Measurements from ENCODE around the gene CHCHD3.

CHCHD3 gene

DNA sequence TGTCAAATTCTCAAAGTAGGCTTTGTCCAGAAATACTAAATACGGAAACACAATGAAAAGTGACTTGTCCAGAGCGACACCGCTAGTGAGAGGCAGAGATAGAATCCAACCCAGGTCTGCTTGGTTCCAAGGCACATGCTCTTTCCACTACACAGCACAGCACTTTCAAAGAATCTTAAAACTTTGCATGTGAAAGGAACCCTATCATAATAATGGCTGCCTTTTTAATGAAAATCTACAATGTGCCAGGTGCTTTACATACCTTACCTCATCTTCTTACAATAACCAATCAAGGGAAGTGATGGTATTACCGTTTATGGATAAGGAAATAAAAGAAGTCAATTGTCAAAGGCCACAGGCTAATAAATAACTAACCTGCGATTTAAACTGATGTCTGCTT lies 2.6 kb downstream of the CHCHD3 start:
- in situ Hi-C loops (cut with MboI; ENCODE audit: low sequenced_read_pairs) = no loop called here

DNA sequence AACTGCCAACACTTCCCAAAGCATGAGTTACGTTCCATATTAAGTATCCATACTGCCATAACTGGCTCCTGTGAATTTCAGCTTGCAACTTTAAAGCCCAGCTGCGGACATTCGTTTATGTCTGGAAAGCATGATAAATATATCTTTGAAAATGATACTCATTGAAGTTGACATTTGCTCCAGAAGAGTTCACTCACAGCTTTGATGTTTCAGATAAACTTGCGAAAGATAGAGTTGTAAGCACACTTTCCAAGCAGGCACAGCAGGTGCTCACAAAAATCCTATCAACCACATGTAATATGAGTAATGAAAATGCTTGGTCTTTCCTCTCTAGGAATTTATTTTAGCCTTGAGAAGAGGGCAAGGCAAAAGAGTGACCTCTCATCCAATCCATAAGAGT lies 4.5 kb downstream of the CHCHD3 start:
- in situ Hi-C loops (cut with MboI; ENCODE audit: low sequenced_read_pairs) = no loop called here

DNA sequence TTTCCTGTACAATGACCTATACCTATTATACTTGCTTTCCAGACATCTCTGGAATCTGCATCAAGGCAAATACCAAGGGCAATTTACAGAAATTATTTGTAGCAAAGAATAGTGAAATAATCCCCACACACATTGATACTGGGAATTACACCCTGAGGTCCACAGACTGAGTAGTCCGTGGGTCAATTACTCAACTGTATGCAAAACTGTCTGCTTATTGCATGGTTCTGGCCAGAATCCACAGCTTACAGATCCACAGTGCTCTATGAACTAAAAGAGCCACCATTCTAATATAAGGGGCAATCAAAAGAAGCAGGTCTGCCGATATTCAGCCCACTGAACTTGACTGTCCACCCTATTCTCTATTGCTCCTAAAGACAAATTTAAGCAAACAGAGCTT lies 5.7 kb downstream of the CHCHD3 start:
- in situ Hi-C loops (cut with MboI; ENCODE audit: low sequenced_read_pairs) = no loop called here

DNA sequence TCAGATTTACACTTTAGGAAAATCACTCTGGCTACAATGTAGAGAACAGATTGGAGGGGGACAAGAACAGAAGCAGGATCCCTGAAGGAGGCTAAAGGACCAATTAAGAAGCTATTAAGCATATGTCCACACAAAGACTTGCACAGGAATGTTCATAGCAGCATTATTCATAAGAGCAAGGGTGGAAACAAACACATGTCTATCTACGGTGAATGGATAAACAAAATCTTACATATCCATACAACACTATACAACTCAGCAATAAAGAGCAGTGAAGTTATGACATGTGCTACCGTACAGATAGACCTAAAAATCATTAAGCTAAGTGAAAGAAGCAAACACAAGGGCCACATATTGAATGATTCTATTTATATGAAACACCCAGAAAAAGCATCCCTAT lies 10.4 kb downstream of the CHCHD3 start:
- in situ Hi-C loops (cut with MboI; ENCODE audit: low sequenced_read_pairs) = no loop called here

DNA sequence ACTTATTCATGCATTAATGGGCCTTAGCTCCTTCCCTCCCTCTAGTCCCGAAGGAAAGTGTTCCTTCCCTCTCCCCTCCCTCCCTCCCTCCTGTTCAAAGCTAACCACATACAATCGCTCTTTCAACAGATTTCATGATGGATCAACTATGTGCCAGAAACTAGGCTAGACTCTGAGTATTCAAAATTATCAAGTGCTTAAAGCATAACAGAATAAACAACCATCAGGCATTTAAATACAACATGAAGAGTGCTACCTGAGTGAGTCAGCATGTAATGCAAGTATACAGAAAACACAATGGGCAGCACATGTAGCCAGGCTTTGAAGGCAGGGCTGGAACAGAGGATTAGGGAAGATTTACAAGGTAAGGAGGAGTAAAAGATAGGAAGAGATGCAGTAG lies 11.3 kb downstream of the CHCHD3 start:
- in situ Hi-C loops (cut with MboI; ENCODE audit: low sequenced_read_pairs) = no loop called here

DNA sequence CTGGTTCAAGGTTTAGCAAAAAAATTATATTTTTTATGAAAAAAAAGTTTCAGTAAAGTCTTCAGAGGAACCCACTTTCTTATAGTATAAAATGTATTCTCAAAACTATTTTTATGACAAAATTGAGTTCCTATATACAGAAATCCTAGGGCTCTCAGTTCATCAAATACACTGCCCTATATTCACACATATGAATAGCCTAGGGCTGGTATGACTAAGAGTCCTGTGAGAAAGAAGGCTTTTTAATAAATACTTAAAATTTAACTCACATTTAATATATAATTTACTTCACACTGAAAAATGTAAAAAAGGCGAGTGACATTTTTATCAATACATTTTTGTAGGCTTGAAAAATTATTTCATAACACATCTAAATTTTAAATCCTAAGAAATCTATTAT lies 16.6 kb downstream of the CHCHD3 start:
- in situ Hi-C loops (cut with MboI; ENCODE audit: low sequenced_read_pairs) = no loop called here

DNA sequence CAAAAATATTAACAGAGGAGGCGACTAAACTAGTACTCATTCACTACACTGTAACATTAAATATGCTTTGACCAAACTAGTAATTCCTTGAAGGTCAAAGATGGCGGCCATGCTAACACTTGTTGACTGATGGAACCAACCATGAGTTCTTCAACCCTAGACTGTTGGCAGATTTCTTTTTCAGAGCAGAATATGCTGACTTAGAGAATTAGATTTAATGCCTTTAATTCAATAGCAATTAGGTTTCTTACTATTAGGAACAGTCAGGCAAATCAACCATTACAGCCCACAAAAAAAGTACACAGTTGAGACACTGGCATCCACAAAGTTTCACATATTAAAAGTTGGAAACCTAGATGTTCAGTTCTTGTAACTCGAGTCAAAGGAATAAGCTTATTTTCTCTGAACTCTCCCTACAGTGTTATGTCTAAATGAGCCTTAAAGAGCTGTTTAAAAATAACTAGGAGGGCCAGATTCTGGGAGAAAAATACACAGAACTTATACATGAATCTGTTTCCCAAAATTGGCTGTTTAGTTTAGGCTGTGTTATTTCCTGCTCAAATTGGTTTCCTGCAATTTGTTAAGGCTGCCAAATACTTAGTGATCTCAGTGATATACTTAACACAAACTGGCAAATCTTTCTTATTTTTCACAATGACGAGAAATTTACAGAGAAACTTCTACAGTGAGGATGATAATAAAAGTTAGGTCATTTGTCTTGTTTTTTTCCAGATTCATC lies 17.6 kb downstream of the CHCHD3 start:
- in situ Hi-C loops (cut with MboI; ENCODE audit: low sequenced_read_pairs) = no loop called here

DNA sequence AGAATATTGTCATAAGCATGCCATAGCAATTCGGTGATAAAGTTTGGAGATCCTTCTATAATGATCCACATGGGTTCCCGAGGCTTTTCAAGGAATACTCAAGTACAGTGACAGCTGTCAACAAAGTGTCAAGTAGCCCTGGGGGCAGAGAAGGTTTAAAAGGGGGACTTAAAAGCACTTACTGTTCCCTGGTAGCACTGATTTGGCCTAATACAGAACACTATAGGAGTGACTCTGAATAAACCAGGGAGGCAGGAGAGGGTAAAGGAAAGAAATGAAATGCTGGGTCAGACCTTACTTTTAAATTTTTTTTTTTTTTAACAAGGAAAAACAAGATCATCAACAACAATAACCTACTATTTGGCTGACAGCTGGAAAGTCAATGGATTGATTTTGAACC lies 20.1 kb downstream of the CHCHD3 start:
- in situ Hi-C loops (cut with MboI; ENCODE audit: low sequenced_read_pairs) = no loop called here

DNA sequence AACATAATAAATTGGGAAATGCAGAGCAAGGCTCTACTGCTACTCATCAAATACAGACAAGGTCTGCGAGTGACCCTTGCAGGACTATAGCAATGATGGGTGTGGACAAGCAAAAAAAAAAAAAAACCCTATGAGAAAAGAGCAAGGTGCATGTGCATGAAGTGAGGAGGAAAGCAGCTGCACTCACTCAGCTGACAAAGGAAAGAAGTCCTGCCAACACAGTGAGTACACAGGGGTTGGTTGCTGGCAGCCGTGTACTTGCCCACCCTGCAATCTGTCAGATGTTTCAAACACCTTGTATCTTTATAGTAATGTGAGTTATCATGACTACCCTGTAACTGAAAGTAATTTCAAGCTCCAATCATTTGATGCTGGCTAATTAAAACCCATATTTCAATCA lies 20.5 kb downstream of the CHCHD3 start:
- in situ Hi-C loops (cut with MboI; ENCODE audit: low sequenced_read_pairs) = no loop called here

DNA sequence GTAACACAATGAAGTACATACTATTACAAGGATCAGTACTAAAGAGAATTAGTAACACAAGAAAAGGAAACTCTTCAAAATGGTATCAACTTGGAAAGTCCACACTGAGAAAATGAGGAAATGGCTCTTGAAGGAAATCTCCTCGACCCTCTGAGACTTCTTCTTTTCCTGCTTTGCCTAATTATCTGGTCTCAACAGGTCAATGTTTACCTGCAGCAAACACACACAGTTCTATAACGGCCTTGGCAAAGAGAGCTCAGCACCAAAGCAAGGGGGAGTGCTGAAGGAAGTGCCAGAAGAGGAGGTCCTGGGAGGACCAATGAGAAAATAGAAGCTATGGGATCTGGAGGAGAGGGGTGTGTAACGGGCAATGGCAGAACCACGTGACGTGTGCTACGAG lies 21.9 kb downstream of the CHCHD3 start:
- in situ Hi-C loops (cut with MboI; ENCODE audit: low sequenced_read_pairs) = no loop called here

DNA sequence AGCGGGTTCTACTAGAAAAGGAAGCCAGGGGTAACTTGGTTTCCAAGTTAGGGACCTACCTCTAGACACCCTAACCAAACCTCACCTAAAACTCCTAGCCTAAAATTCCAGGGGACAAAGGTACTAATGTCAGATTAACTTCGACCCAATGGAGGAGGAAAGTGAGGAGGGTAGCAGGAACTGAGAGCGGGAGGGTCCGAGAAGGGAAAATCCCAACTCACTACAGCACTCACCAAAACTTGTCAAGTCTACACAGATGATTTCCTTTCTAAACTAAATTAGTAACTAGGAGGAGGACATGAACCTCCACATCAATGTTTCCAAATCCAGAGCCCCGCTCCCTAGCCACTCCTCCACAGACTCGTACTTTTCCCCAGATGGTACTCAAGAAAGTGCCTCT lies 22.6 kb downstream of the CHCHD3 start:
- in situ Hi-C loops (cut with MboI; ENCODE audit: low sequenced_read_pairs) = no loop called here

DNA sequence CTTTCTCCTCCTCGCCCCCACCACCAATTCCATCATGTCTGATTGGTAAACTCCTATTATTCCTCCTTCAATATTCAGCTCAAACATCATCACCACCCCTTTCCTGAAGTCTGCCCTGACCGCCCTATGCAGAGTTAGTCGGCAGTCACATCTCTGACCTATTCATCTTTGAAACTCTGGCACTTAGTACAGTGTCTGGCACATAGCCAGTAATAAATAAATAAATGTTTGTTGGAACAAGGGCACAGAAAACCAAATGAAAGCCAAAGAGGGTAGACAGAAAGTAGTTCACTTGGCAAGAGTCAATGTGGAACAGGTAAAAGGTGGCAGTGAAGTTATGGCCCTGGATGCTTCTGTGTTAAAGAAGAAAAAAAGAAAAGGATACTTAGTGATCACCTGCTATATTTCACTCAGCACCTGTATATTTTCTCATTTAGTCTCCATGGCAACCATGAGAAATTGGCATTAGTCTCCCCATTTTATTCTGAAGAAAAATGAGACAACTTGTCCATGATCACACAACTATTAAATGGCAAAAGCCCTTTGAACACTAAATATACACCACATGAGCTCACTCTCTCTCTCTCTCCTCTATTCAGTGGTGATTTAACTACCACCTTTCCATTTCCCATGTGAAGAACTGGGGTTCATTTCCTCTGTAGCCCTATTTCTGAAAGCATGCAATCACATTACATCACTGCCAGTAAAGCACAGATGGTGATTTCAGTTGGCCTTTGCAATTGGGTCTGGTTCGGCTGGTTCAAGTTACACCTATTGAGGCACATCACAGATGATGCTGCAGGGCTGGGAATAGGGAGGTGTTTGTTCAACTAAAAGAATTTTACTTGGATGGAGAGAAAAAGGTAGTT lies 25.3 kb downstream of the CHCHD3 start:
- in situ Hi-C loops (cut with MboI; ENCODE audit: low sequenced_read_pairs) = no loop called here

DNA sequence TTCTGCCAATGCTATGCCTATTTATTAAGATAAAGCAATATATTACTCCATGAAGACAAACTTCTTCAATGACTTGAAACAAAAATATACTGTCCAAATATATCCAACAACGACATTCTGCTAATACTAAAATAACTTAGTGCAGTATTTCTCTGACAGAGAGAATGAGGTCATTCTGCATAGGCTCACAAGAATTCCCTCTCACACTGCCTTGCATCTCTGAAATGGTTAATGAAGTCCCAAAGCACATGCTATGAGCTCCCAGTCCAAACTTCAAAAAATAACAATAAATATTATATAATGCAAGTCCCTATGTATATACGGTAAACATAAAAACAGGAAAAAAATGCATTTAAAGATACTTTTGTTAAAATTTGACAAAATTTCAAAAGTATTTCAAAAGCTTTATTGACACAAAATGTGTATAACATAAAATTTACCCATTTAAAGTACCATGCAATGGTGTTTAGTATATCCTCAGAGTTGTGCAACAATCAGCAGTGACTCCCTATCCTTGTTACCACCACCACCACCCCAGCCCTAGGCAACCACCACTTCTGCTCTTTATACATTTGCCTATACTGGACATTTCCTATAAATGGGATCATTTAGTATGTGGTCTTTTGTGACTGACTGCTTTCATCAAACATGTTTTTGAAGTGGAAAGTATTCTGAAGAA lies 27.6 kb downstream of the CHCHD3 start:
- in situ Hi-C loops (cut with MboI; ENCODE audit: low sequenced_read_pairs) = no loop called here

DNA sequence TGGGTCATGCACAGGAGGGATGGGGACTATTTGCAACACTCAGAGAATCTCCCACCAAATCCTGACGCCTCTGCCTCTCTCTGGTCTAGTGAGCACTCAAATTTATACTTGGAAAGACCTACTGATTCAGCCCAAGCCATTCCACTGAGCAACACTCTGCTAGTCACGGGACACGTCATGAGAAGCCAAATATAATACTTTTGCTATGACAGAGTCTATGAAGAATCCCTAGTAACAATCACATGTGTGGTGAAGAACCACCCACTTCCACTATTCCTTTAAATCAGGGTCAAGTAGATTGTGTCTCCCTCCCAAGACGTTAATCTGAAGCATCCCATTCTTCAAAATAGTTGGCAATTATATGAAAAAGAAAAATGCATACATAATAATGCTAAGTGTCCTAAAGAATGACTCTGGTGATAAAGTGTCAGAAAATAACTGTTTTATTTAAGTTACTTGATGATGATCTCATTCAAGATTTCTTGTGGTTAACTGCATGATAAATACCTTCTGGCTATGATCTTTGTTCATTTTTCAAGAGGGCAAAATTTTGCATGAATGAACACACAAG lies 28.5 kb downstream of the CHCHD3 start:
- in situ Hi-C loops (cut with MboI; ENCODE audit: low sequenced_read_pairs) = no loop called here

DNA sequence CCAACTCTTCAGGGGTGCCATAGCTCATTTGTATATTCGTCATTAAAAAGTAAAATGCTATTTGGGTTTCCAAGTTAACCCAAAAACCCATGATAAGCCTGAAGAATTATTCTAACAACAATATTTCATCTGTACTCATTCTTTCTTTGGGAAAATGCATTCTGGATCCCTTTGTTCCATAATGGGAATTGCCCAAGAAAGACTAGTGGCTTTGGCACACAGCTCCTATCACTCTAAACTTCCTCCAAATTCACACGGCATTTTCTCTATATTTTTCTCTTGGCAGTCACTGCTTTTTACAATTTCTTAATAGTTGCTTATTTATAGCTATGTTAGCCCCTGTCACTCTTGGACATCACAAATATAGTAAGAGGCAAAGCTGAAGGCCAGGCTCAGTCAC lies 29.1 kb downstream of the CHCHD3 start:
- in situ Hi-C loops (cut with MboI; ENCODE audit: low sequenced_read_pairs) = no loop called here

DNA sequence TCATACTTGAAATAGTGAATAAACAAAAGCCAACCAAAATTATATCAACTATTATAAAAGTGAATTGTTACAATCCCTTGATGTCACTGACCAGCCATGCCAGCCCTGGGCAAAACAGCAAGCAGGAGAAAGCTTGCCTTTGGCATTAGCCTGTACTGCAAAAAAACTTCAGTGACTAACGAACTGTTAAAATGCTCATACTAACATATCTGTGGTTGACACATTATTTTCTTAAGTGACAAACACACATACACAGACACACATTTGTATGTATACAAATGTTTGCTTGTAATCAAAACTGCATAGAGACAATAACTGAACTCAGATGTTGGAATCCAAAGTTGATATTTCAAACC lies 29.5 kb downstream of the CHCHD3 start:
- in situ Hi-C loops (cut with MboI; ENCODE audit: low sequenced_read_pairs) = no loop called here

DNA sequence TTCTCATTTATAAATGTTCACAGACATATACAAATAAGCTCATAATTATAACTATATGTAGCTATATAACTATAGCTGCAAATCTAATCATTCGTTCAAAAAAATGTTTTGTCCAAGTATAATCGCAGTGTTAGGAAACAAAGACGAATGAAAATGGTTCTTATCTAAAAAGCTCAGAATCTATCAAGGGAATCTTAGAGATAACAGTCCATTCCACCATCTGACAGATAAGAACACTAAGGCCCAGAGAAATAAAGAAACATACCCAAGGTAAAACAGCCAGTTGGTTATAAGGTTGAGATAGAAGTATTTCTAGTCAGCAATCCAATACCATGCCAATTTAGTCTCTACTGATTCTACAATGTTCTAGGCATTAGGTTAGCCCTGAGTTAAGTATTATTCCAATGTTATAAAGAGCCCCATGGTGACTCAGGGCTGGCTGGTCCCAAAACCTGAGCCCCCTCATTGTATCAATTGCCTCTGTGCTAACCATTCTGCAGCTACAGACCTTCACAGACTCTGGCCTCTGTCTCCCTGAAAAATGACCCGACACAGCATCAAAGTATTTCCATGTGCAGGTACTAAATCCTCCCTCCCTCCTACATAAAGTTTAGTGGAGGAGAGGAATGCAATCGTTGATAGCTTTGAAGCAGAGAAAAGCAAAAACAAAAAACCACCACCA lies 30.0 kb downstream of the CHCHD3 start:
- in situ Hi-C loops (cut with MboI; ENCODE audit: low sequenced_read_pairs) = no loop called here

DNA sequence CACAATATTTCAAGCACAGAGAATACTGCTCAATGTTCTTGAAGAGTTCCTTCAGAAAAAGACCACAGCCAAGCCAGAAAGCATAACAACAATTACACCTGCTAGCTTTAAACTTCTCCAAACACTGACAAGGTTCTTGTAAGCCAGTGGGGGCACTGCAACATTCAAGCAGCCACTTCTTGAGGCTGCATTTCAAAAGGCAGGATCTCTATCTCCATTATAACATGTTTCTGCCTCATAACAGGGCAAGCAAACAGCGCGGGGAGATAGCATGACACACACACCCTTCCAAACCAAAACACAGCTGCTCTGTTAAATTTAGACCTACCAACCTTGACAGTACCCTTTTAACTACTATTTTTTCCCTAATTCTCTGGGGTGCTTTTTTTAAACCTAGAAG lies 30.8 kb downstream of the CHCHD3 start:
- in situ Hi-C loops (cut with MboI; ENCODE audit: low sequenced_read_pairs) = no loop called here

DNA sequence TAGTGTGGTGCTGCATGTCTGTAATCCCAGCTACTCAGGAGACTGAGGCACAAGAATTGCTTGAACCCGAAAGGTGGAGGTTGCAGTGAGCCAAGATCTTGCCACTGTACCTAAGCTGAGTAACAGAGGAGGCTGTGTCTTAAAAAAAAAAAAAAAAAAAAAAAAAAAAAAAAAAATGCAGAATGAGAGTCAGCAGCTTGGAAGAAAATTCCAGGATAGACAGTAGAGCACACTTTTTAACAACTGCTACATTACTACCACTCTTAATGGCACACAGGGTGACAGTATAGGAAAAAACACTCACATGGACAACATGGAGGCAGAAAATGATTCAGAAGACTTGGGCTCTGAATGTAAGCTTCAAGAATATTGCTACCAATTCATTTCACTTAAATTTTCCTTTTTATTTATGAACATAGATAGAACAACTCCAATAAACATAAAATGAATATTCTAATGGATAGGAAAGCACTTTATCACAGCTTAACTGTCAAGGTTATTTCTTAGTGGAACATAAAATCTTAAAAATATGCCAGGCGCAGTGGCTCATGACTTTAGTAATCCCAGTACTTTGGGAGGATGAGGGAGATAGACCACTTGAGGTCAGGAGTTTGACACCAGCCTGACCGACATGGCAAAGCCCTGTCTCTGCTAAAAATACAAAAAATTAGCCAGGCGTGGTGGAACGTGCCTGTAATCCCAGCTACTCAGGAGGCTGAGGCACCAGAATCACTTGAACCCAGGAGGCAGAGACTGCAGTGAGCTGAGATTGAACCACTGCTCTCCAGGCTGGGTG lies 31.5 kb downstream of the CHCHD3 start:
- in situ Hi-C loops (cut with MboI; ENCODE audit: low sequenced_read_pairs) = no loop called here

DNA sequence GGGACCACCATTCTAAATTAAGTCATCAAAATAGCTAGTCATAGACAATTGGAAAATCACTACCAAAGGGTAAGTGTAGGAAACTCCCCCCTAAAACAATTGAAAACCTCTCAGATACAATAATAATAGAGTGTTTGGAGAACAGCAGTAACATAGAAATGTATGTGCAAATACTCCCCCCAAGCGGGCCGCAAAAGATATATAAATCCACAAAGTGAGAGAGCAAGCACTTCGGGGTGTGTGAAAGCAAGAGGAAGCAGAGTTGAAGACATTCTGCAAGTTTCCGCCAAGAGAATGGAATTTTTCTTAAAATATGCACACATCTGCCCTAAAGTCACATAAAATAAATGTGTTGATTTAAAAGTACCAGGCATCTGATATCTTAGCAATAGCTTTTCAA lies 33.3 kb downstream of the CHCHD3 start:
- in situ Hi-C loops (cut with MboI; ENCODE audit: low sequenced_read_pairs) = no loop called here
